ENCODE measurements around the gene CISTR.
"Not testable (repeated sequence)": the region's sequence is repeated elsewhere in the genome, so short reads cannot be mapped to it uniquely, and the experiment has no call there.

The CISTR gene

DNA sequence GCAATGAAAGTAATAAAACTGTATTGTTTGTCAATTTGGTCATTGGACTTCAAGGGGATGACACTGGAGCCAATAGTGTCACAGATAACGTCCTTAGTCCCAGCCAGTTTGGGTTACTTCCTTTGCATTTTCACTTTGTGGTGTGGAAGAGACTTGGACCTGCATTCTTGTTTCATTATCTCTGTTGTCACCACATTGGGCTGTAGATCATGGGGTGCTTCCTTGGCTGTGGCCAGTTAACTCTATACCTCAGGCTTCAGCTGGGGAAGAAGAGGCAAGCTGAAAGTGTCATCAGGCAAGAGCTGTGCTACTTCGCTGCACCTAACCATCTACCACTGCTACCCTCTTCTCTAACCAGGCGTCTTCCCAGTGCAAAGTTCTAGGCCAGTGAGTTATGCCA lies 15.1 kb upstream of the CISTR start:
- ATAC-seq (ENCODE audit: low read depth) (no peak), DNase-seq (ENCODE audit: low spot score) (no peak)
- H3K4me1 ChIP-seq (ENCODE audit: insufficient read depth, poor library complexity, severe bottlenecking): peaks cover 19% of the 10 kb centered on the region
- H3K9me3 ChIP-seq (ENCODE audit: severe bottlenecking): no peaks in the 10 kb centered on the region
- no peak for TF ChIP-seq CTCF (IDR thresholded peaks at IDR 0.05; ENCODE audit: poor library complexity, severe bottlenecking)
- no peaks in the 10 kb centered on the region for H3K36me3 ChIP-seq (ENCODE audit: low read depth)
- no peak overlapping the region for H3K4me3 ChIP-seq (ENCODE audit: severe bottlenecking)
- no peaks in the 10 kb centered on the region for H3K27me3 ChIP-seq (ENCODE audit: insufficient read depth, poor library complexity, severe bottlenecking)
- no peak overlapping the region for H3K27ac ChIP-seq (ENCODE audit: poor library complexity, severe bottlenecking)

- ATAC-seq (ENCODE audit: low read depth) (no peak), DNase-seq (ENCODE audit: low spot score) (no peak)
- no peak for TF ChIP-seq CTCF (IDR thresholded peaks at IDR 0.05; ENCODE audit: poor library complexity, severe bottlenecking)
- Histone ChIP-seq H3K27ac (ENCODE audit: poor library complexity, severe bottlenecking) (no peak overlapping the region), H3K27me3 (ENCODE audit: insufficient read depth, poor library complexity, severe bottlenecking) (no peaks in the 10 kb centered on the region), H3K4me3 (ENCODE audit: severe bottlenecking) (no peak overlapping the region), H3K36me3 (ENCODE audit: low read depth) (no peaks in the 10 kb centered on the region), H3K4me1 (ENCODE audit: insufficient read depth, poor library complexity, severe bottlenecking) (peaks cover 15% of the 10 kb centered on the region), H3K9me3 (ENCODE audit: severe bottlenecking) (no peaks in the 10 kb centered on the region)
Measured at GRCh38 chr12:53765891-53766290, 14.1 kb upstream of the CISTR start.

- DNase-seq (ENCODE audit: low spot score) (no peak), ATAC-seq (ENCODE audit: low read depth) (no peak)
- no peaks in the 10 kb centered on the region for H3K27me3 ChIP-seq (ENCODE audit: insufficient read depth, poor library complexity, severe bottlenecking)
- H3K4me3 ChIP-seq (ENCODE audit: severe bottlenecking): no peak overlapping the region
- no peak for TF ChIP-seq CTCF (IDR thresholded peaks at IDR 0.05; ENCODE audit: poor library complexity, severe bottlenecking)
- H3K4me1 ChIP-seq (ENCODE audit: insufficient read depth, poor library complexity, severe bottlenecking): peaks cover 4% of the 10 kb centered on the region
- H3K27ac ChIP-seq (ENCODE audit: poor library complexity, severe bottlenecking): no peak overlapping the region
- no peaks in the 10 kb centered on the region for H3K36me3 ChIP-seq (ENCODE audit: low read depth)
- no peaks in the 10 kb centered on the region for H3K9me3 ChIP-seq (ENCODE audit: severe bottlenecking)
Measured at GRCh38 chr12:53764615-53765014, 12.8 kb upstream of the CISTR start.

DNA sequence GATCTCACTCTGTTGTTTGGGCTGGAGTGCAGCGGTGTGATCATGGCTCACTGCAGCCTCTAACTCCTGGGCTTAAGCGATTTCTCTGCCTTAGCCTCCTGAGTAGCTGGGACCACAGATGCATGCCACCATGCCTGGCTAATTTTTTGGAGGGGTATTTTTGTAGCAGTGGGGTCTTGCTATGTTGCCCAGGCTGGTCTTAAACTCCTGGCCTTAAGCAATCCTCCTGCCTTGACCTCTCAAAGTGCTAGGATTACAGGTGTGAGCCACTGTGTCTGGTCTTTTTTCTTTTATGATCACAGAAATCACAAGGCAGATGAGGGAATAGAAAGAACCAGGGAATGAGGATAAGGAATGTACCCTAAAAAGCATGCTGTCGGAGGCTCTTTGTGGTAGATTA lies 11.0 kb upstream of the CISTR start:
- H3K4me1 ChIP-seq (ENCODE audit: insufficient read depth, poor library complexity, severe bottlenecking); DNase-seq (ENCODE audit: low spot score); H3K36me3 ChIP-seq (ENCODE audit: low read depth); H3K9me3 ChIP-seq (ENCODE audit: severe bottlenecking); H3K4me3 ChIP-seq (ENCODE audit: severe bottlenecking); ATAC-seq (ENCODE audit: low read depth); H3K27ac ChIP-seq (ENCODE audit: poor library complexity, severe bottlenecking); H3K27me3 ChIP-seq (ENCODE audit: insufficient read depth, poor library complexity, severe bottlenecking): not testable (repeated sequence)

DNA sequence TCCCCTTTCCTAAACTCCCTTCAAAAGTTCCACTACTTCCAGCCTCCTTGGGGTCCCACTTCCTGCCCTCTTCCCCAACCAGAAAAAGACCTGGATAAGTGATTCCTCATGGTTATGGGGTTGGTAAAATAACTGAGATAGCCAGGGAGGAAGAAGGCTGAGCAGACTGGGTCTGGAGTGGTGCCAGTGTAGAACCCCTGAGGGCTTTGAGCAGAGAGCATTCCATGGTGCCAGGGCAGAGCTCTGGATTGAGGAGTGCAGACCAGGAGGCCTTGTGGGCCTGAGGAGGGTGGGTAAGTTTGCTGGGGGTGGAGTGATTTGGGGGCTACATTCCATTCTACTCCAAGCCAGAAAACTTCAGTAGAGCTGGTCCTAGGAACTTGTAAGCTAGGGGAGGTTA lies 9.5 kb upstream of the CISTR start:
- DNase-seq (ENCODE audit: low spot score) (no peak), ATAC-seq (ENCODE audit: low read depth) (0 out of 3 replicates have a peak, but pooled peaks have one; percentile 29)
- no peaks in the 10 kb centered on the region for H3K4me1 ChIP-seq (ENCODE audit: insufficient read depth, poor library complexity, severe bottlenecking)
- no peak overlapping the region for H3K27ac ChIP-seq (ENCODE audit: poor library complexity, severe bottlenecking)
- no peaks in the 10 kb centered on the region for H3K9me3 ChIP-seq (ENCODE audit: severe bottlenecking)
- H3K36me3 ChIP-seq (ENCODE audit: low read depth): no peaks in the 10 kb centered on the region
- H3K4me3 ChIP-seq (ENCODE audit: severe bottlenecking): no peak overlapping the region
- H3K27me3 ChIP-seq (ENCODE audit: insufficient read depth, poor library complexity, severe bottlenecking): no peaks in the 10 kb centered on the region
- TF ChIP-seq CTCF (IDR thresholded peaks at IDR 0.05; ENCODE audit: poor library complexity, severe bottlenecking): no peak
